Stimulated activated CD4-positive, alpha-beta T cell treated with anti-CD3 and anti-CD28 coated beads, Interleukin-15, amount 100 ng/mL, for 1 hour (primary cell): Measurements from ENCODE around the gene PPP2CA.
"Not testable (repeated sequence)": the region's sequence is repeated elsewhere in the genome, so short reads cannot be mapped to it uniquely, and the experiment has no call there.

ENCODE experiments used
- DNase-seq, 2 donors: peaks; one replicate each; pipeline ENCODE4 v3.0.0-alpha.2; 2020; ENCODE audit warnings: low read depth in 1 of 2, low spot score in 1 of 2

Gene PPP2CA

DNA sequence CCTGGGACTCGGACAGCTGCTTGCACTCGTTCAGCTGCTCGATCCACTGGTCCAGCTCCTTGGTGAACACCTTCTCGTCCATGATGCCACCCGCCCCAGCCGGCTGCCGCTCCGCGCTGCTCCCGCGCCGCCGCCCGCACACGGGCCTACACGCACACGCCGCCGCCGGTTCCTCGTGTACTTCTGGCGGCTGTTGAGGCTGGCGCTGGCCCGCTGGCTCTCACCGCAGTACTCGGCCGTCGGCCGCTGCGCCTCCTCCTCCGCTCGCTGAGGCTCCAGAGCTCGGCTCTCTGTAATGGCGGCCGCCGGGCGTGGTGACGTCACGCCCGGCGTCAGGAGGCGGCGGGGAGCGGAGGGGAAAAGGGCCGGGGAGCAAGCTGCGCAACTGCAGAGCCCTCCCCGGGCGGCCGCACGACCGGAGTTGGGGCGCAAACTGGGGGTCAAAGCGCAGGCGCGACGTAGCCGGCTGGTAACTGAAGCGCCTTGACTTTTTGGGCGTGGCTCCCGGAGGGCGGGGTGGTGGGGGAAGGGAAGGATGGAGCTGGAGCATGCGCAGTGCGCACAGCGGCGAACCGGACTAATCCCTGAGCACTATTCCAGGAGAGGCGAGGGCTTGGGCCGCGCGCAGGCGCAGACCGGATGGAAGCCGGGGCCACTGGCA lies at the start of gene PPP2CA:
Gene PPP2CA (minus strand): TSS at position 294 of the 661 bp plus-strand sequence. CDS start 212 bp downstream, at position 82.
- peak; percentile 99 for DNase-seq

DNA sequence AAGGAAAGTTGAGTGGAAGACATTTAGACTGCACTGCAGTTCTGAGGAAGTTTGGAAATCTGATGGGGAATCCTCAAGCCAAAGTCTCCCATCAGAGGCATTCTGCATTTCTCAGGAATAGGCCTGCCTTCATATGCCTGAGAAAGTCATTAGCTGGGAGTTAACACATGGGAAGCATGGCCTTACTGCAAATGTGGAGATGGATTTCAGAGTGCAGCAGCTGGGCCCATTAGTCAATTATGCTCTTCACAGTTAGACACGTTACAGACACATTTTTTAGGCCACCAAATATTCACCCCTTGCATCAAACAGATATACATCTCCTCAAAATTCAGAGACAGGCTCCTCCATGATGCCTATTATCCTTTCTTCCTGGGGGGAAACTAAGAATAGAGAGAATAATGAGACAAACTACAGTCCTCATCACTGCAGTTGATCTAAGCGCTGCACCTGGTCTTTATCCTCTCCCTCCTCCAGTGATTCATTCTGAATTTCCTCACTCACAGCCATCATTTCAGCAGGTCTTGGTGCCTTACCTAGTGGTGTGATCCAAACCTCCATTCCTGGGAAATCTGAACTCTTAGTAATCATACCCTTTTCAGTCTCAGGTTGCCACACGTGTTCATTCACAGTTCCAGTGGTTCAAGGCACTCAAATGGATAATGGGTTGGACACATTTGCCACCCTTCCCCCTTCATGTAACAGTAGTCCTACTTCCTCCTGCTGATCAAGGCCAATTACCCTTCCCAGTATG lies 47.9 kb upstream of the PPP2CA start:
- no peak for DNase-seq

DNA sequence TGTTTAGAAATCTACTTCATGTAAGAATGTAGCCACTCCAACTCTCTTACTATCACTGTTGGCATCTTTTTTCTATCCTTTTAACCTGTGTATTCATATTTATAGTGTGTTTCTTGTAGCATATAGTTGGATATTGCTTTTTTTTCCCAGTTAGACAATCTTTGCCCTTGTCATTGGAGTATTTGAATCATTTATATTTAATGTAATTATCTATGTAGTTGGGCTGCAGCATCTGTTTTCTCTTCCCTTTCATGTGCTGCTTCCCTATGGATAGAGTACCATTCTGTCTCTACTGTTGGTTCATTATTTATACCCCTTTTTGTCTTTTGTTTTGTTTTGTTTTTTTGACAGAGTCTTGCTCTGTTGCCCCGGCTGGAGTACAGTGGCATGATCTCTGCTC lies 45.2 kb upstream of the PPP2CA start:
- DNase-seq, result no peak

DNA sequence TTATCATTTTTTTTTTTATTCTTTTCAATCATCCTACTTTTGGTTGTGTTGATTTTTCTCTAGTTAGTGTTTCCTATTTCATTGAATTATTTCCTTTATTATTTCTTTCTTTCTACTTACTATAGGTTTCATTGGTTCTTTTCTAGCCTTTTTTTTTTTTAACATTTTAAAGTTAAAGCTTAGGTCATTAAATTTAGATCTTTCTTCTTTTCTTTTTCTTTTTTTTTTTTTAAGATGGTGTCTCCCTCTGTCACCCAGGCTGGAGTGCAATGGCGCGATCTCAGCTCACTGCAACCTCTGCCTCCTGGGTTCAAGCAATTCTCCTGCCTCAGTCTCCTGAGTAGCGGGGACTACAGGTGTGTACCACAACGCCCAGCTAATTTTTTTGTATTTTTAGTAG lies 43.0 kb upstream of the PPP2CA start:
- DNase-seq, result no peak

DNA sequence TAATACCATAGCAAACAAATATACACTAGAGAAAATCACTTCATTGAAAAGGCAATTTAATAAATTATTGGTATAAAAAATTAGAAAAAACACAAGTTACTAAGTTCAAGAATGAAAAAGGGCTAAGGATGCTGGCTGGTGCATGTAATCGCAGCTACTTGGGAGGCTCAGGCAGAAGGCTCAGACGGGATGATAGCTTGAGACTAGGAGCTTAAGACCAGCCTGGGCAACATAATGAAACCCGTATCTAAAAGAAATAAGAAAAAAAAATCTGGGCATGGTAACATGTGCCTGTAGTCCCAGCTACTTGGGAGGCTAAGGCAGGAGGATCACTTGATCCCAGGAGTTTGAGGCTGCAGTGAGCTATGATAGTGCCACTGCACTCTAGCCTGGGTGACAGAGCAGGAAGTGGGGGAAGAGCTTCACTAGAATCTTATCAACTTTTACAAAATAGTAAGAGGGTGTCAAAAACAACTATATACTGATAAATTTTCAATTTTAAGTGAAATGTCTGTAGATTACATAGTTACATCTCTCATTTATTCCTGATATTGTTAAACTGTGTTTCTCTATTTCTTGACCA lies 42.2 kb upstream of the PPP2CA start:
- no peak for DNase-seq

DNA sequence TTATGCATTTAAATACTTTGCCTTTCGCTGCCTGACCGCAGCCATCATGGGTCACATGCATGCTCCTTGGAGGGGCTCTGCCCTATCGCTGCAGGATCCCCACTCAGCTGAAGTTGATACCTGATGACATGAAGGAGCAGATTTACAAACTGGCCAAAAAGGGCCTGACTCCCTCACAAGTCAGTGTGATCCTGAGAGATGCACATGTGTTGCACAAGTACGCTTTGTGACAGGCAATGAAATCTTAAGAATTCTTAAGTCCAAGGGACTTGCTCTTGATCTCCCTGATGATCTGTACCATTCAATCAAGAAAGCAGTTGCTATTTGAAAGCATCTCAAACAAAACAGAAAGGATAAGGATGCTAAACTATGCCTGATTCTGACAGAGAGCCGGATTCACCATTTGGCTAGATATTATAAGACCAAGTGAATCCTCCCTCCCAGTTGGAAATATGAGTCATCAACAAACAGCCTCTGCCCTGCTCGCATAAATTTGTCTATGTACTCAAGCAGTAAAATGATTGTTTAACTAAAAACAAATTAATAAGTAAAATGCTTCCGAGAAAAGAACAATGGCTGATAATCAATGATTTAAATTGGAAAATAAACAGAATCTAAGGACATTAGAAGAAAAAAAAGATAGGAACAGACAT lies 41.6 kb upstream of the PPP2CA start:
- no peak for DNase-seq

DNA sequence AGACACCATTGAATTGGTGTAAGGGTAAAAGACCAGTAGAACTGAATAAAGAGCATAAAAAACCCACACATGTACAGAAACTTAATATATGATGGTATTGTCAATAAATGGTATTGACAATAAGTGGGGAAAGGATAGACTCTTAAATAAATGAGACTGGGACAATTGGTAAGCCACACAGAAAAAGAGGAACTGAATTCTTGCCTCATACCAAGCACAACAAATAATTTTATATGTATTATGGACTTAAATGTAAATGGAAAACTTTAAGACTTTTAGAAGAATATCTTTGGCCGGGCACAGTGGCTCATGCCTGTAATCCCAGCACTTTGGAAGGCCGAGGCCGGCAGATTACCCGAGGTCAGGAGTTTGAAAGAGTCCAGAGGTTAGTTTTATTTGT lies 37.9 kb upstream of the PPP2CA start:
- no peak for DNase-seq

DNA sequence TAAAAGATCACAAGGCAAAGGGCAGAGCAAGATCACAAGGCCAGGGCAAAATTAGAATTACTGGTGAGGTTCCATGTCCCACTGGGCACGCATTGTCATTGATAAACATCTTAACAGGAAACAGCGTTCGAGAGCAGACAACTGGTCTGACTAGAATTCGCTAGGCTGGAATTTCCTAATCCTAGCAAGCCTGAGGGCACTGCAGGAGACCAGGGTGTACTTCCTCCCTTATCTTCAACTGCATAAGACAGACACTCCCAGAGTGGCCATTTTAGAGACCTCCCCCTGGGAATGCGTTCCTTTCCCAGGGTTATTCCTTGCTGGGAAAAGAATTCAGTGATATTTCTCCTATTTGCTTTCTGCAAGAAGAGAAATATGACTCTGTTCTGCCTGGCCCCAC lies 36.8 kb upstream of the PPP2CA start:
- DNase-seq, result not testable (repeated sequence)

DNA sequence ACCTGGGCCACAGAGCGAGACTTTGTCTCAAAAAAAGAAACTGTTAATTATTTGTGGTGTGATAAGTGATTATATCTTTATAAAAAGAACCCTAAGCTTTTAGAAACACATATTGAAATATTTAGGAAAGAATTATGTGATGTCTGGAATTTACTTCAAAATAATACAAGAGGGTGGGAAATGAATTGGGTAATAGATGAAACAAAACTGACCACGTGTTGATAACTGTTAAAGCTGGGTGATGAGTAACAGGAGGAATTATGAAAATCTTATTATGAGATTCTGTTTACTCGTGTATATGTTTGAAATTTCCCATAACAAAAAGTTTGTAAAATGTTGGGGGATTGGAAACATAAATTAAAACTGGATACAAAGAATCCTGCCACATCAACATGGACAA lies 33.0 kb upstream of the PPP2CA start:
- DNase-seq, result no peak

DNA sequence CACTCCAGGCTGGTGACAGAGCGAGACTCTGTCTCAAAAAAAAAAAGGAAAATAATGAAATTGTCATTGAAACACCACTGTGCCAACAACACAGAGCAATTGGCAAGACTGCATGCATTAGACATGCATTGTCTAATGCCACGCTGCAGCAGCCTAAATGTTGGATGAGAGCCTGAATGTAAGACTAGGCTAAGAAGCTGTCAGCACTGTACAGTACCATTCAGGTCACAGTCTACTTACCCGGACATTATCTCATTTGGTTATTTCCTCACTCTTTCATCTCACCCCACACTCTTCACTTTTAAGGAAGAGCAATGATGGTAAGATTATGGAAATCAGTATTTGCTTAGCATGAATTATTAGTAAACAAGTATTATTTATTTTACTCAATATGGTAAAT lies 31.3 kb upstream of the PPP2CA start:
- DNase-seq, result no peak

DNA sequence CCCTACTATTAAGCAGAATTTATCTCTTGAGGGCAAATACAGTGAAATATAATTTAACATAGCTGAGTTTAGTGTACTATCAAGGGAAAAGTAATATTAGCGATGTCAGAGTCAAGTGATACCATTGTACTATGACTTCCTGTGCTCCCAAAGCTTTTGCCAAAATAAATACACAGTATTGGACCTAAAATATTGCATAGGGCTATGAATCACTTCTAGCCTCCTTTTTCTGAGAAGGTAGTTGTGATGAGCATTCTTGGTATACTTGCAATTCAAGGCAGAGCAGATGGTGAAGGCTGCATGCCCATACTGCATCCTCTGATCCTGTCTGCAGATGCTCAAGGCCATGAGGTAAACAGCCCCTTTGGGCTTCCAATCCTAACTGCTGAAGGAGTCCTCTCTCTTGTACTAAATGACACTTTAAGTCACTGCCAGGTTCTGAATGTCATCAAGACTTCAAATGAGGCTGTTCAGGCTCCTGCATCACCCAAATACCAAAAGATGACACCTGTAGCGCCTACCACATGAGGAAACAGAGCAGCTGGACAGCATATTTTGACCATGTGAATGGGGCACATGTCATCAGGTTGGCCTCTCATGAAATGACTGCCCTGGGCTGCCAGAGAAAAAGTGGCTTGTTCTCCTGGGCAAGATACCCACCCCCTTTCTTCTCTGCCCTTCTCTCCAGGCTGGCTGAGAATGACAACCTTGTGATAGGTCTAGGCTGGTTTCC lies 29.7 kb upstream of the PPP2CA start:
- DNase-seq, result no peak

DNA sequence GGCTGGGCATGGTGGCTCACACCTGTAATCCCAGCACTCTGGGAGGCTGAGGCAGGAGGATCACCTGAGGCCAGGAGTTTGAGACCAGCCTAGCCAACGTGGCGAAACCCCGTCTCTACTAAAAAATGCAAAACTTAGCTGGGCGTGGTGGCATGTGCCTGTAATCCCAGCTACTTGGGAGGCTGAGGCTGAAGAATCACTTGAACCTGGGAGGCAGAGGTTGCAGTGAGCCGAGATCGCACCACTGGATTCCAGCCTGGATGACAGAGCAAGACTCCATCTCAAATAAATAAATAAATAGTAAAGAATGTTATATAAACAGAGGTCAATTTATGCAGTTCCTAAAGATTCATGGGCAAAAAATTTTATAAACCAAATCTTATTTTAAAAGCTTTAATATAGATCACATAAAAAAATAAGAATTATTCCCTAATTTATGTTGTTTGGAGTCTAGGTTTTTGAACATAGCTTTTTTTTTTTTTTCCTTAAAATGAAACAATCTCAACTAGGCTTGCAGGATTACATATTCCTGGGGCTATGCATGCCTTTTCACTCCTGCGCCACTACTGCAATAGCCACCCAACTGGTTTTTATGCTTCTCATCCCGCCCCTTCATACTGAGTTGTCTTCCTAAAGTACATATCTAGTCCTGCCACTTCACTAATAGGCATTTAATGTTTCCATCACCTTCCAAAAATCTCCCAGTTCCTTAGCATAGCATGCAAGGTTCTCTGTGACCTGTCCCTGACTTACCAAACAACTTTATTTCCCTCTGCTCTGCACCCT lies 27.7 kb upstream of the PPP2CA start:
- DNase-seq, result not testable (repeated sequence)

DNA sequence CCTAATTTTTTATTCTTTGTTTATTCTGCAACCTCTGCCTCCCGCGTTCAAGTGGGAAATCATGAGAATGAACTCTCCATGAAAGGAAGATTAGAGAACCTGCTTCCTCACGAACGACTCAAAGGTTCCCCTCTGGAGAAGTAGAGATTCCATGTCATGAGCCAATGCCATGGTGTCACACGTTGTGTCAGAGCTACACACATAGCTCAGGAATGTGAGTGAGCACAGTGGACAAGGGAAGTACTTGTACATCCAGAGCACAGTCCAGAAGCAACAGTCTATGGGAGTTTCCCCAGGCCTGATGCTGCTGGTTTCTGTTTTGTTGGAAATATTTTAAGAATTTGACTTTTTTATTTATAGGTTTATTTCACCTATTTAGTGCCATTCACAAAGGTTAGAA lies 26.8 kb upstream of the PPP2CA start:
- DNase-seq, result no peak

DNA sequence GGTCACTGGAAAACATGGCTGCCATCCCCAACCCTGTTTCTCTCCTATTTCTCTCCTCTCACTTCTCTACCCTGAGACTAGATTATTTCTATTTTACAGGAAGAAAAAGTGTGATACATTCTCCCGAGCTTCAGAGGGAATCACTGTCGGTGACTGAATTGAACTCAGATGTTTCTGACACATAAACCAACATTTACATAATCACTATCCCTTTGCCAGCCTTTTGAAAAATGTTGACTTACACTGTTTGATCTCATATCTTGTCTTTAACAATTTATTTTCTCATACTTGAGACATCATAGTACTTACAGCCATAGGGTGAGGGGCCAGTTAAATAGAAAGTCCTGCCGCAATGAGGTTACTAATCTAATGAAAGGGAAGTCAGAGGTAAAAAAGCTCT lies 25.1 kb upstream of the PPP2CA start:
- DNase-seq, result no peak

DNA sequence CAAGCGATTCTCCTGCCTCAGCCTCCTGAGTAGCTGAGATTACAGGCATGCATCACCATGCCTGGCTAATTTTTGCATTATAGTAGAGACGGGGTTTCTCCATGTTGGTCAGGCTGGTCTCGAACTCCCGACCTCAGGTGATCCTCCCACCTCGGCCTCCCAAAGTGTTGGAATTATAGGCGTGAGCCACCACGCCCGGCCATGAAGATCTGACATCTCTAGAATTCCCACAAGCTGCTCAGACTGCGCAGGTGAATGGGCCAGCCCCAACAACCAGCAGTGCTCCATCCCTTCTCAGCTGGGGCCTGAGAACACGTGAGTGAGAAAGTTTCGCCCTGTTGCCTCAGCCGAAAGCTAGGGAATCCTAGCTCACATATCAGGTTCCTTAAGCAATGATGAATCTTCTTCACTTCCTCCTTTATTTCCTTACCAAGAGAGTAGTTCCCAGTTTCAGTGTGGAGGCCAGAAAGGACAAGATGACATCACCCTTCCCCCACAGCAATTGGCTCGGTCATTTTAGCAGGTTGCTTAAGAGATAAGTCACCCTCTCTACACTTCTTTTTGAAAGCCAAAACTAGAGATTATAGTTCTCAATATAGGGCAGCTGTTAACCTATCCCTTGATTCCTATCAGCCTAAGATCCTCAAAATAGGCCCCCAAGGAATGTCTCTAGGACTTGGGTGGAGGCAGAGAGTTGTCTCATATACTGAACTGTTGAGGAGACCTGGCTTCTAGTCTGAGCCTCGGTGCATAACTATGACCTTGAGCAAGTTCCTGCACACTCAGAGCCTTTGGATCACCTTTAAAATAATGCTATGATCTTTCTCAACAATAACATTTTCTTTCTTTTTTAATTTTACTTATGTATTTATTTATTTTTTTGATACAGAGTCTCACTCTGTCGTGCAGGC lies 23.9 kb upstream of the PPP2CA start:
- DNase-seq, result no peak

DNA sequence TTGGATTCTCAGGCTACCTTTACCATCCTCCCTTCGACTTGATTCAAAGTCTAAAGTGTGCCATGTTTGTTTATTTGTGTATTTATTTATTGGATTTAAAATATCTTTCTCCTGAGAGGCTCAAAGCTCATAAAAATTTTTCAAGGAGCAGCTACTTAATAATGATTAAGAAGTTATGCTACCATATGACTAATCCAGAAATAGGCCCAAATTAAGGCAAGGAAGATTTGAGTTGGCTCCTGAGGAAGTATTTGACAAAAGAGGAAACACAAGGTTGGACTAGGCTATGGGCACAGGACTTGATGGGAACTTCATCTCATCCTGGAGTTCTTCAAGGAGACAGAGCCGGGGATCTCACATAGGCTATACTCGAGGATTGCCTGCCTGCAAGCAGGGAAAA lies 22.4 kb upstream of the PPP2CA start:
- DNase-seq, result no peak

DNA sequence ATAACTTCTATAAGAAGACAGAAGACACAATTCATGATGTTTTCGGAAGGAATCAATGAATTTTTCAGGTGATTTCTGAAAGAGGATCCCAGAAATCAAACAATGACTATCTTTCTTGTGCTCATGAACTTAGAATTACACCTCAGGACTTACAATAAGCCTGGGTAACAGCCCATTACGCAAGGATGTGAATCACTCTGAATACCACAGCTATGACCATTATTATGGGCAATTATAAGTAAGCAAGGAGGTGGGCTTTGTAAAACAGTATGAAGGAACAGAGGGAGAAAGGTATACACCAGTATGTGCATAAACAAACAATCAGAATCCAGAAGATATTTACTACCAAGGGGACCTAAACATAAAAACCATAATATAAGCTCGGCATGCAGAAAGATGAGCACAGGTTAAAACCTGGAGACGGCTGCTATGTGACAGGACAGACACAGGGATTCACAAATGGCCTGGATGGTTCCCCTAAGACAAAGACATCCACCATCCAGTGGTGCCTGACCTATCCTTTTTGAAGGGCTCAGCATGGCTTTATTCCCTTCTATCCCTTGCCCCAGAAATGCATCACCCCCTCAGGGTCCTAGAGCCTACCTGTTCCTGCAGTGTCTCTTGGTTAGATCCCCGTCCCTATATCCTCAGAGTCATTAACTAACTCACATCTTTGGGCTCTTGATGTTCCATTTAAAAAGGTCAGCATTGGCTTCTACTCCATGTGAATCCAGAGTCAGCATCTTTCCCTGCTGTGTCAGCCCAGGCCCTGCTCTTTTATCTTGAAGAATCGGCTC lies 21.8 kb upstream of the PPP2CA start:
- no peak for DNase-seq

DNA sequence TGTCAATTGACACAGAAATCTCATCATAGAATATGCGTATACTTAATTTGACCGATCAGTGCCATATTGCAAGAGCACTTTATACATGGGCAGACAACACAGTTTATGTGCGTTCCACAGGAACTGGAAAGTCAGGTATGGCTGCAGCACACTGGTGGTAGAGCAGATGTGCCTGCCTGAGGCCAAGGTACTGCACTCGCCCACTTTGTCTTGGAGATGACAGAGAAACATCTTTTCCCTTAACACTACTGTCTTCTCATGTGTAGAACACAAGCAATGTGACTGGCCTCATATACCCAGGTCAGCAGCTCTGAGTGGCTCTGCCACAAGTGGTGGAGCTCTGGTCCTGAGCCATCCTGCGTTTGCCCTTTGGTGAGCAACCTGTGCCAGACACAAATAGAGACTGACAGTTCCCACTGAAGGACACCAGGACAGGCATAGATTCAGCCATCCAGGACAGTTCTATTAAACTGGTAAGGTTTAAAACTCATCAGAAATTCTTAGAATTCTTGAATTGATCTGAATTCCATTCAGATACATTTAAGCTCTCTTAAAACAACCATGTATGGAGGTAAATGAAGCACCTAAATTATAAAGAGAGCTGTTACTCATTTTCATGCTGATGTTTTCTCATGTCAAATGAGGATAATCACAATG lies 21.0 kb upstream of the PPP2CA start:
- no peak for DNase-seq
